ENCODE data around the gene MROH7. TPM values are rescaled to one million over a fixed set of nuclear protein-coding genes. Genes with fewer than 3 reads are reported as not detected.

MROH7 gene
- total RNA-seq, 1 experiment from 2014 or later, result 0.13 TPM

DNA sequence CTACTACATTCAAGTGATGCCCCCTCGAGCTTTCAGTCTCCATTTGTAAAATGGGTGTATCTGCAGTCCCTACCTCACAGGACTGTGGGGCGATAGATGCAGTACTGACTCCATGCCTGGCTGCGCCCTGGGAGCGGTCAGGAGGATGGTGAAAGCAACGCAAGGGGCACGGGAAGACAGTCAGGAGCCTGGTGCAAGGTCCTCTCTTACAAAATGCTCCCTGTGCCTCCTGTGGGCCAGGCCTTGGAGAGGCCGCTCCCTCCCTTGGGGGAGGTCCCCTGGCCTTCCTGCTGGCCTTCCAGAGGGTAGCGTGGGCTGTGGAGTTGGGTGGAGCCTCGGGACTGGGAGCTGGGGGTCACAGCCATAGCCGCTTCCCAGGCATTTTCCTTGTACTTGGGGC lies 39.9 kb upstream of the MROH7 start:
- no peaks in the 10 kb centered on the region for H3K36me3 Mint-ChIP-seq
- ChIA-PET POLR2A (no interaction called here), CTCF (interaction anchor here (1.4 kb wide), 1 partner anchor 200 kb away, joined by 3 read pairs; no protein-coding TSS in a partner anchor)
- peaks cover 14% of the 10 kb centered on the region for H3K4me1 Mint-ChIP-seq
- TF ChIP-seq, protein P1, sequence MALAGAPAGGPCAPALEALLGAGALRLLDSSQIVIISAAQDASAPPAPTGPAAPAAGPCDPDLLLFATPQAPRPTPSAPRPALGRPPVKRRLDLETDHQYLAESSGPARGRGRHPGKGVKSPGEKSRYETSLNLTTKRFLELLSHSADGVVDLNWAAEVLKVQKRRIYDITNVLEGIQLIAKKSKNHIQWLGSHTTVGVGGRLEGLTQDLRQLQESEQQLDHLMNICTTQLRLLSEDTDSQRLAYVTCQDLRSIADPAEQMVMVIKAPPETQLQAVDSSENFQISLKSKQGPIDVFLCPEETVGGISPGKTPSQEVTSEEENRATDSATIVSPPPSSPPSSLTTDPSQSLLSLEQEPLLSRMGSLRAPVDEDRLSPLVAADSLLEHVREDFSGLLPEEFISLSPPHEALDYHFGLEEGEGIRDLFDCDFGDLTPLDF (CRISPR knock-in tag; IDR thresholded peaks at IDR 0.05), result no peak
- no peaks in the 10 kb centered on the region for H3K9me3 Mint-ChIP-seq
- H3K27ac Mint-ChIP-seq, result peak overlapping the region; percentile 29; the same call in 1 of the 2 replicates
- H3K27me3 Mint-ChIP-seq (ENCODE audit: low read depth), result no peaks in the 10 kb centered on the region
- no peak overlapping the region for H3K4me3 Mint-ChIP-seq
- ATAC-seq (peak; percentile 12; the same call in 1 of the 2 replicates), DNase-seq (ENCODE audit: low spot score) (no peak)

DNA sequence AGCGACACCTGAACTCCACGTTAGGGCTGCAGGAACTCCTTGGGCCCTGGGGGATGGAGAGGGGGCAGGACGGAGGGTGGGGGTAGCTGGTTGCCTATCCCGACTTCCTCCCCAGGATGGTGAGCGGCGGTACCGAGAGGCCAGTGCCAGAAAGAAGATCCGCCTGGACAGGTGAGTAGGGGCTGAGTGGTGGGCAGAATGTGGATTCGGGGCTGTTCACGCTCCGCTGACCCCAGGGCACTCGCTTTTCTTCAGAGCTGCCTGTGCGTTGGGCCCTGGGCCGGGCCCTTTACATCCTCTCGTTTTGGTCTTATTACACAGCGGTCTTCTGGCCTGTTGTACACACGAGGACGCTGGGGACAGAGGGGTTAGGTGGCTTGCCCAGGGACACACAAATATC lies 39.0 kb upstream of the MROH7 start:
- Mint-ChIP-seq H3K27me3 (ENCODE audit: low read depth) (no peaks in the 10 kb centered on the region), H3K9me3 (no peaks in the 10 kb centered on the region), H3K4me1 (peaks cover 8% of the 10 kb centered on the region), H3K4me3 (no peak overlapping the region), H3K36me3 (no peaks in the 10 kb centered on the region), H3K27ac (peak overlapping the region; percentile 70; the same call in 1 of the 2 replicates)
- no peak for DNase-seq (ENCODE audit: low spot score)
- ChIA-PET CTCF (interaction anchor here (0.9 to 1.4 kb wide), 2 partner anchors 26 to 199 kb away, joined by 3 to 4 read pairs; no protein-coding TSS in a partner anchor), POLR2A (no interaction called here)
- TF ChIP-seq SMAD4 (CRISPR knock-in tag; IDR thresholded peaks at IDR 0.05) (no peak), ATF1 (CRISPR knock-in tag; IDR thresholded peaks at IDR 0.05) (no peak), NR2C2 (CRISPR knock-in tag; IDR thresholded peaks at IDR 0.05) (no peak), ZBTB21 (CRISPR knock-in tag; IDR thresholded peaks at IDR 0.05; ENCODE audit: borderline replicate concordance) (no peak), TEAD4 (CRISPR knock-in tag; IDR thresholded peaks at IDR 0.05) (no peak), ZNF138 (CRISPR knock-in tag; conservative IDR thresholded peaks at IDR 0.05) (no peak), GTF2I (CRISPR knock-in tag; conservative IDR thresholded peaks at IDR 0.05) (no peak), ELF4 (CRISPR knock-in tag; IDR thresholded peaks at IDR 0.05; ENCODE audit: low read depth) (no peak), FOXJ3 (CRISPR knock-in tag; IDR thresholded peaks at IDR 0.05; ENCODE audit: borderline replicate concordance) (no peak), RORB (CRISPR knock-in tag; IDR thresholded peaks at IDR 0.05) (no peak), EMX1 (CRISPR knock-in tag; IDR thresholded peaks at IDR 0.05) (no peak), ETV6 (CRISPR knock-in tag; IDR thresholded peaks at IDR 0.05) (no peak), ZNF121 (CRISPR knock-in tag; IDR thresholded peaks at IDR 0.05) (no peak), NR1H2 (CRISPR knock-in tag; IDR thresholded peaks at IDR 0.05) (no peak), ZNF423 (CRISPR knock-in tag; IDR thresholded peaks at IDR 0.05) (no peak)
- TF ChIP-seq, protein P2, sequence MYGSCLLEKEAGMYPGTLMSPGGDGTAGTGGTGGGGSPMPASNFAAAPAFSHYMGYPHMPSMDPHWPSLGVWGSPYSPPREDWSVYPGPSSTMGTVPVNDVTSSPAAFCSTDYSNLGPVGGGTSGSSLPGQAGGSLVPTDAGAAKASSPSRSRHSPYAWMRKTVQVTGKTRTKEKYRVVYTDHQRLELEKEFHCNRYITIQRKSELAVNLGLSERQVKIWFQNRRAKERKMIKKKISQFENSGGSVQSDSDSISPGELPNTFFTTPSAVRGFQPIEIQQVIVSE (CRISPR knock-in tag; IDR thresholded peaks at IDR 0.05; ENCODE audit: borderline replicate concordance), result no peak
- TF ChIP-seq, protein P1 (CRISPR knock-in tag; IDR thresholded peaks at IDR 0.05), result no peak
- TF ChIP-seq, protein P3, sequence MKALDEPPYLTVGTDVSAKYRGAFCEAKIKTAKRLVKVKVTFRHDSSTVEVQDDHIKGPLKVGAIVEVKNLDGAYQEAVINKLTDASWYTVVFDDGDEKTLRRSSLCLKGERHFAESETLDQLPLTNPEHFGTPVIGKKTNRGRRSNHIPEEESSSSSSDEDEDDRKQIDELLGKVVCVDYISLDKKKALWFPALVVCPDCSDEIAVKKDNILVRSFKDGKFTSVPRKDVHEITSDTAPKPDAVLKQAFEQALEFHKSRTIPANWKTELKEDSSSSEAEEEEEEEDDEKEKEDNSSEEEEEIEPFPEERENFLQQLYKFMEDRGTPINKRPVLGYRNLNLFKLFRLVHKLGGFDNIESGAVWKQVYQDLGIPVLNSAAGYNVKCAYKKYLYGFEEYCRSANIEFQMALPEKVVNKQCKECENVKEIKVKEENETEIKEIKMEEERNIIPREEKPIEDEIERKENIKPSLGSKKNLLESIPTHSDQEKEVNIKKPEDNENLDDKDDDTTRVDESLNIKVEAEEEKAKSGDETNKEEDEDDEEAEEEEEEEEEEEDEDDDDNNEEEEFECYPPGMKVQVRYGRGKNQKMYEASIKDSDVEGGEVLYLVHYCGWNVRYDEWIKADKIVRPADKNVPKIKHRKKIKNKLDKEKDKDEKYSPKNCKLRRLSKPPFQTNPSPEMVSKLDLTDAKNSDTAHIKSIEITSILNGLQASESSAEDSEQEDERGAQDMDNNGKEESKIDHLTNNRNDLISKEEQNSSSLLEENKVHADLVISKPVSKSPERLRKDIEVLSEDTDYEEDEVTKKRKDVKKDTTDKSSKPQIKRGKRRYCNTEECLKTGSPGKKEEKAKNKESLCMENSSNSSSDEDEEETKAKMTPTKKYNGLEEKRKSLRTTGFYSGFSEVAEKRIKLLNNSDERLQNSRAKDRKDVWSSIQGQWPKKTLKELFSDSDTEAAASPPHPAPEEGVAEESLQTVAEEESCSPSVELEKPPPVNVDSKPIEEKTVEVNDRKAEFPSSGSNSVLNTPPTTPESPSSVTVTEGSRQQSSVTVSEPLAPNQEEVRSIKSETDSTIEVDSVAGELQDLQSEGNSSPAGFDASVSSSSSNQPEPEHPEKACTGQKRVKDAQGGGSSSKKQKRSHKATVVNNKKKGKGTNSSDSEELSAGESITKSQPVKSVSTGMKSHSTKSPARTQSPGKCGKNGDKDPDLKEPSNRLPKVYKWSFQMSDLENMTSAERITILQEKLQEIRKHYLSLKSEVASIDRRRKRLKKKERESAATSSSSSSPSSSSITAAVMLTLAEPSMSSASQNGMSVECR (CRISPR knock-in tag; IDR thresholded peaks at IDR 0.05; ENCODE audit: borderline replicate concordance), result no peak
- 0 out of 2 replicates have a peak, but pooled peaks have one; percentile 14 for ATAC-seq

All from WTC11 (cell line).